IMR-90 (cell line): ENCODE measurements around the gene TRIM28. TPM values are rescaled to one million over a fixed set of nuclear protein-coding genes. Genes with fewer than 3 reads are reported as not detected.

Experiments
- ATAC-seq: fragments of 200-7000 bp; cut with Tn5 transposase; 2 replicates; pipeline ENCODE4 v1.9.1; 2020; ENCODE audit warnings: low read depth, mild to moderate bottlenecking, moderate library complexity
- BruUV-seq: library from RNA; stranded (reverse); fragments of 400-500 nt; replicated peaks from 2 replicates; lab custom pipeline; 2021; lab: Mats Ljungman, UMichigan
- CTCF ChIA-PET: fragments of 300-600 bp; formaldehyde crosslinking; extraction: SDS; loops from one replicate; lab custom pipeline; 2021; ENCODE audit warnings: antibody characterized with exemption; lab: Yijun Ruan, JAX
- POLR2A ChIA-PET: fragments of 300-600 bp; sonication (Branson Sonifier 250); formaldehyde crosslinking; loops from one replicate; lab custom pipeline; 2022; ENCODE audit warnings: antibody characterized with exemption; ENCODE audit not compliant: unreplicated experiment; lab: Charles Lee
- DNase-seq: peaks from one replicate; pipeline ENCODE4 v3.0.0; 2013
- H2AFZ ChIP-seq: replicated peaks from 2 replicates; pipeline ENCODE3; 2013; ENCODE audit warnings: low read length, mild to moderate bottlenecking; ENCODE audit not compliant: poor library complexity
- H2AK5ac ChIP-seq: 2 replicates; pipeline ENCODE4 v1.6.1; 2013; ENCODE audit warnings: low read depth, low read length, inconsistent platforms
- H2AK9ac ChIP-seq: replicated peaks from 2 replicates; pipeline ENCODE3; 2013; ENCODE audit warnings: mild to moderate bottlenecking, low read depth, low read length, moderate library complexity; ENCODE audit not compliant: poor library complexity
- H2BK120ac ChIP-seq: 2 replicates; pipeline ENCODE4 v1.6.1; 2013; ENCODE audit warnings: low read depth, low read length, inconsistent platforms
- H2BK15ac ChIP-seq: 3 replicates; pipeline ENCODE4 v1.6.1; 2013; ENCODE audit warnings: low read depth, low read length, inconsistent platforms
- H2BK20ac ChIP-seq: 2 replicates; pipeline ENCODE4 v1.6.1; 2013; ENCODE audit warnings: low read depth, mild to moderate bottlenecking, inconsistent platforms, low read length, moderate library complexity
- H2BK5ac ChIP-seq: 2 replicates; pipeline ENCODE4 v1.6.1; 2013; ENCODE audit warnings: mild to moderate bottlenecking, low read depth, low read length, inconsistent platforms; ENCODE audit not compliant: poor library complexity, severe bottlenecking
- H3K14ac ChIP-seq: replicated peaks from 2 replicates; pipeline ENCODE4 v1.6.1; 2013; ENCODE audit warnings: low read depth, low read length, inconsistent platforms
- H3K18ac ChIP-seq: 2 replicates; pipeline ENCODE4 v1.6.1; 2013; ENCODE audit warnings: low read depth, low read length, control low read depth
- H3K23ac ChIP-seq: 2 replicates; pipeline ENCODE4 v1.6.1; 2013; ENCODE audit warnings: low read depth, low read length, inconsistent platforms
- H3K27ac ChIP-seq: 2 replicates; pipeline ENCODE4 v1.5.1; 2013; ENCODE audit warnings: mild to moderate bottlenecking, control low read depth, low read length; ENCODE audit not compliant: insufficient read depth
- H3K27me3 ChIP-seq: 2 replicates; pipeline ENCODE4 v1.6.1; 2013; ENCODE audit warnings: low read length; ENCODE audit not compliant: control insufficient read depth, insufficient read depth
- H3K36me3 ChIP-seq: 2 replicates; pipeline ENCODE4 v1.6.1; 2013; ENCODE audit warnings: low read length, mixed read lengths; ENCODE audit not compliant: control insufficient read depth, insufficient read depth
- H3K4ac ChIP-seq: 2 replicates; pipeline ENCODE4 v1.6.1; 2013; ENCODE audit warnings: low read depth, low read length, inconsistent platforms
- H3K4me1 ChIP-seq: 2 replicates; pipeline ENCODE4 v1.6.1; 2013; ENCODE audit warnings: low read length, mixed read lengths; ENCODE audit not compliant: control insufficient read depth, insufficient read depth
- H3K4me2 ChIP-seq: 2 replicates; pipeline ENCODE4 v1.6.1; 2013; ENCODE audit warnings: low read depth, mild to moderate bottlenecking, control low read depth, low read length, moderate library complexity
- H3K4me3 ChIP-seq: 2 replicates; pipeline ENCODE4 v1.5.1; 2013; ENCODE audit warnings: low read depth, mild to moderate bottlenecking, control low read depth, low read length, moderate library complexity; ENCODE audit not compliant: insufficient read depth
- H3K56ac ChIP-seq: 2 replicates; pipeline ENCODE4 v1.6.1; 2013; ENCODE audit warnings: low read length, inconsistent platforms; ENCODE audit not compliant: insufficient read depth; ENCODE audit errors: extremely low read depth
- H3K79me1 ChIP-seq, 2 experiments: 2 replicates each; pipeline ENCODE4 v1.6.1; 2013; ENCODE audit warnings: low read length in 2 of 2, inconsistent platforms in 1 of 2, low read depth in 1 of 2
- H3K9ac ChIP-seq: 2 replicates; pipeline ENCODE4 v1.6.1; 2013; ENCODE audit warnings: low read depth, low read length, control low read depth
- H3K9me1 ChIP-seq: 2 replicates; pipeline ENCODE4 v1.6.1; 2013; ENCODE audit warnings: low read length, inconsistent platforms; ENCODE audit not compliant: insufficient read depth
- H3K9me3 ChIP-seq: 2 replicates; pipeline ENCODE4 v1.6.1; 2013; ENCODE audit warnings: low read length; ENCODE audit not compliant: control insufficient read depth, insufficient read depth
- H4K20me1 ChIP-seq: 2 replicates; pipeline ENCODE4 v1.6.1; 2013; ENCODE audit warnings: low read length, inconsistent platforms; ENCODE audit not compliant: insufficient read depth
- H4K5ac ChIP-seq: 2 replicates; pipeline ENCODE4 v1.6.1; 2013; ENCODE audit warnings: mild to moderate bottlenecking, low read depth, low read length, control low read depth
- H4K8ac ChIP-seq, 2 experiments: 2 replicates each; pipeline ENCODE4 v1.6.1; 2013; ENCODE audit warnings: low read depth in 2 of 2, low read length in 2 of 2, control low read depth in 1 of 2, inconsistent platforms in 1 of 2
- H4K91ac ChIP-seq: 2 replicates; pipeline ENCODE4 v1.6.1; 2013; ENCODE audit warnings: low read depth, low read length, inconsistent platforms; ENCODE audit not compliant: insufficient read depth
- BHLHE40 ChIP-seq: fragments of 150-350 bp; IDR thresholded peaks from 2 replicates; pipeline ENCODE4 v1.6.1; 2016; ENCODE audit warnings: mild to moderate bottlenecking, low read depth, low read length
- MAZ ChIP-seq: IDR thresholded peaks from 2 replicates; pipeline ENCODE4 v1.6.1; 2012; ENCODE audit warnings: low read depth, mild to moderate bottlenecking, low read length, improper control_type of control experiment, moderate library complexity, borderline replicate concordance
- MXI1 ChIP-seq: IDR thresholded peaks from 2 replicates; pipeline ENCODE4 v1.6.1; 2012; ENCODE audit warnings: low read depth, mild to moderate bottlenecking, low read length, moderate library complexity, borderline replicate concordance
- WGBS, 2 experiments: methylation state at CpG; one replicate each; pipeline versions ENCODE4 v1.1.5 to v1.1.7; 2013; ENCODE audit warnings: missing lambda C conversion rate in 2 of 2; ENCODE audit not compliant: insufficient read length in 1 of 2; ENCODE audit errors: extremely low coverage in 2 of 2; 5-methylcytosine and 5-hydroxymethylcytosine counted together
- dilution Hi-C: fragments of 300-500 bp; cut with HindIII; formaldehyde crosslinking; loops from one replicate; pipeline ENCODE4 v1.14.3; 2018; ENCODE audit warnings: low sequenced_read_pairs; ENCODE audit not compliant: unreplicated experiment
- in situ Hi-C: fragments of 300-500 bp; cut with MboI; formaldehyde crosslinking; loops from 3 replicates; pipeline ENCODE4 v1.14.3; 2019; ENCODE audit warnings: low sequenced_read_pairs, inconsistent platforms, mixed read lengths
- intact Hi-C: fragments of 100-400 bp; cut with micrococcal nuclease; formaldehyde crosslinking; loops from 2 replicates; pipeline ENCODE4 v1.10.0; 2022
- polyA plus RNA-seq, 3 experiments: library from polyadenylated mRNA; depleted of rRNA; stranded (reverse); fragments of >200 nt; gene quantifications; 2 replicates each; pipeline ENCODE4 v1.2.3, GENCODE V29; 2012; ENCODE audit warnings: low replicate concordance in 1 of 3
- total RNA-seq: library from RNA; depleted of rRNA; stranded (reverse); fragments of >200 nt; gene quantifications from 2 replicates; pipeline ENCODE4 v1.2.3, GENCODE V29; 2012

Gene TRIM28
- total and polyA plus RNA-seq, 2 of the 4 experiments (the other 2 are of a cell fraction): 349 to 465 TPM

GRCh38 chr19:58497634-58498170 is 46.2 kb upstream of the TRIM28 start:
- intact Hi-C loops (no loop called here), in situ Hi-C loops (no loop called here), dilution Hi-C loops (no loop called here)
- Histone ChIP-seq H3K23ac (no peak overlapping the region), H3K4ac (no peak overlapping the region), H3K4me1 (peaks cover 4% of the 10 kb centered on the region; the same call in 1 of the 2 replicates), H3K9me1 (peaks cover 14% of the 10 kb centered on the region), H3K4me2 (no peak overlapping the region), H3K36me3 (no peaks in the 10 kb centered on the region), H2AK5ac (no peak overlapping the region; the same call in 1 of the 2 replicates), H3K9me3 (no peaks in the 10 kb centered on the region), H3K14ac (no peak overlapping the region), H3K27me3 (no peaks in the 10 kb centered on the region), H4K91ac (no peak overlapping the region), H3K4me3 (no peak overlapping the region), H4K20me1 (no peaks in the 10 kb centered on the region), H3K9ac (no peak overlapping the region), H2AK9ac (peak overlapping the region; percentile 65), H3K56ac (no peak overlapping the region), H2BK15ac (no peak overlapping the region), H3K27ac (no peak overlapping the region), H2BK5ac (no peak overlapping the region), H4K5ac (no peak overlapping the region), H3K79me1 (peaks cover 6 to 11% of the 10 kb centered on the region in 2 experiments), H4K8ac (no peak overlapping the region), H2BK20ac (no peak overlapping the region), H2BK120ac (no peak overlapping the region), H3K18ac (no peak overlapping the region), H2AFZ (no peak overlapping the region)
- ATAC-seq (no peak), DNase-seq (no peak)
- 76% methylated on average over 3 of the region's 8 CpGs; no CpG with 5 or more reads in 1 of the 2 experiments for WGBS, 2 experiments
- TF ChIP-seq BHLHE40 (no peak), MAZ (no peak), MXI1 (no peak)
- CTCF ChIA-PET: no interaction called here
- POLR2A ChIA-PET: no interaction called here
- no TSS peak for BruUV-seq
